A673 (cell line): ENCODE data around the gene FGF1.

Source experiments
- CTCF ChIP-seq: fragments of 300-800, 200-600 bp; sonication (generic); conservative IDR thresholded peaks from 2 replicates; pipeline ENCODE4 v1.5.1; 2017; ENCODE audit warnings: low read depth, mild to moderate bottlenecking, antibody characterized with exemption, low read length, moderate library complexity, mixed read lengths
- EZH2 ChIP-seq: fragments of 200-600 bp; sonication (generic); IDR thresholded peaks from 2 replicates; pipeline ENCODE4 v1.6.1; 2017; ENCODE audit warnings: borderline replicate concordance, low read depth, mild to moderate bottlenecking, mixed read lengths, antibody characterized with exemption, low read length; ENCODE audit not compliant: poor library complexity, severe bottlenecking

- TF ChIP-seq CTCF (no peak), EZH2 (no peak)
Observed at GRCh38 chr5:142589720-142590119, 96.2 kb downstream of the FGF1 start.
